ENCODE results near the gene FBXW11. TPM values are rescaled to one million over a fixed set of nuclear protein-coding genes. Genes with fewer than 3 reads are reported as not detected.

The FBXW11 gene
- total and polyA plus RNA-seq, 2 of the 8 experiments (the other 6 are each of a cell fraction or from before 2014, with no cell fraction given), result 45.0 to 75.6 TPM

DNA sequence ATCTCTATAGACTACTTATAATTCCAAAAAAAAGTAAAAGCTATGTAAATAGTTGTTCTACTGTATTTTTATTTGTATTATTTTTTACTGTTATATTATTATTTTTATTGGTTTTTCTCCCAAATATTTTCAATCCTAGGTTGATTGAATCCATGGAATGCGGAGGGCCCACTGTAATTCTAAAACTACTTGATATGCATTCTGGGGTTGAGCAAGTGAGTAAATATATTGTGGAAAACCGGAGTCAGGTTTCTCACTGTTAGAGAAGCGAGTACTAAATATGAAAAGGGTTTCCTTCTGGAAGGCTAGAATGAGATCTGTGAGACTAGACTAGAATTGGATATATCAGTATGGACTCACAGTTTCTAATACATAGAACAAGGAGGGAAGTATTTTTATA, 66.5 kb downstream of the FBXW11 start:
- no peak overlapping the region for H2BK20ac ChIP-seq (ENCODE audit: low read length)
- peaks cover 8 to 10% of the 10 kb centered on the region in 2 experiments for H4K20me1 ChIP-seq (replicated peaks in 1 of 2; ENCODE audit: control insufficient read depth in 1 of 2, insufficient read depth in 2 of 2, low read length in 2 of 2)
- no peak overlapping the region for H3K18ac ChIP-seq (ENCODE audit: extremely low read depth, low read length)
- H3K4me2 ChIP-seq (ENCODE audit: insufficient read depth in 1 of 2, low read depth in 2 of 2, low read length in 2 of 2), result no peak overlapping the region
- H3K23ac ChIP-seq (ENCODE audit: insufficient read length), result no peak overlapping the region
- H2BK120ac ChIP-seq (replicated peaks; ENCODE audit: low read depth, low read length), result no peak overlapping the region
- no peaks in the 10 kb centered on the region; a peak in 1 of 4 replicates for H3K9me3 ChIP-seq (ENCODE audit: insufficient read depth in 2 of 2, low read depth in 1 of 2, low read length in 1 of 2)
- peaks cover 3% of the 10 kb centered on the region for H3K79me1 ChIP-seq (ENCODE audit: low read depth, low read length)
- TF ChIP-seq MAFK (IDR thresholded peaks at IDR 0.05; ENCODE audit: low read depth, low read length) (no peak), HDAC6 (IDR thresholded peaks at IDR 0.05; ENCODE audit: low read depth, low read length) (no peak), NRF1 (IDR thresholded peaks at IDR 0.05; ENCODE audit: low read depth, low read length) (no peak), YY1 (IDR thresholded peaks at IDR 0.05; ENCODE audit: low read depth, low read length) (no peak), CTBP2 (IDR thresholded peaks at IDR 0.05; ENCODE audit: borderline replicate concordance, insufficient read depth, insufficient read length, low read length) (no peak), PHF8 (conservative IDR thresholded peaks at IDR 0.05; ENCODE audit: low read depth, low read length) (no peak), POLR2A (IDR thresholded peaks at IDR 0.05; ENCODE audit: control extremely low read depth in 1 of 2, low read depth in 2 of 2, low read length in 2 of 2) (no peak), TAF7 (optimal IDR thresholded peaks at IDR 0.05; ENCODE audit: borderline replicate concordance, low read depth, low read length) (no peak)
- TF ChIP-seq, protein P1, sequence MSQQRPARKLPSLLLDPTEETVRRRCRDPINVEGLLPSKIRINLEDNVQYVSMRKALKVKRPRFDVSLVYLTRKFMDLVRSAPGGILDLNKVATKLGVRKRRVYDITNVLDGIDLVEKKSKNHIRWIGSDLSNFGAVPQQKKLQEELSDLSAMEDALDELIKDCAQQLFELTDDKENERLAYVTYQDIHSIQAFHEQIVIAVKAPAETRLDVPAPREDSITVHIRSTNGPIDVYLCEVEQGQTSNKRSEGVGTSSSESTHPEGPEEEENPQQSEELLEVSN (IDR thresholded peaks at IDR 0.05), result no peak
- peaks cover 10 to 91% of the 10 kb centered on the region in 2 experiments; a peak in 3 of 4 replicates for H3K79me2 ChIP-seq (ENCODE audit: control insufficient read depth in 1 of 2, insufficient read depth in 2 of 2, low read length in 2 of 2)
- no peak overlapping the region for H2AFZ ChIP-seq (ENCODE audit: low read length)
- H2BK5ac ChIP-seq (ENCODE audit: low read depth, low read length), result no peak overlapping the region
- POLR2A ChIA-PET (ENCODE audit: partially characterized antibody), result interaction anchor here (1.4 kb wide), 1 partner anchor 18 kb away, joined by 3 read pairs; no protein-coding TSS in a partner anchor
- H3K27me3 ChIP-seq (replicated peaks in 1 of 4; ENCODE audit: control insufficient read depth in 3 of 4, extremely low read depth in 1 of 4, insufficient read depth in 3 of 4, low read length in 3 of 4), result no peaks in the 10 kb centered on the region
- H3K9ac ChIP-seq (replicated peaks in 1 of 4; ENCODE audit: extremely low read depth in 1 of 4, low read depth in 3 of 4, low read length in 3 of 4), result no peak overlapping the region
- no peak overlapping the region for H4K91ac ChIP-seq (replicated peaks; ENCODE audit: insufficient read length, low read length)
- H3K4me1 ChIP-seq (replicated peaks in 1 of 4; ENCODE audit: control insufficient read depth in 3 of 4, insufficient read depth in 4 of 4, low read length in 3 of 4), result peaks cover 0 to 3% (median under 1%) of the 10 kb centered on the region in 4 experiments; a peak in 1 of 7 replicates
- H3K4me3 ChIP-seq (ENCODE audit: extremely low read depth in 1 of 4, insufficient read depth in 2 of 4, low read depth in 3 of 4, low read length in 4 of 4), result no peak overlapping the region
- H4K8ac ChIP-seq (ENCODE audit: extremely low read depth, insufficient read depth, low read length), result no peak overlapping the region
- no peak overlapping the region for H4K5ac ChIP-seq (ENCODE audit: insufficient read length, low read depth, low read length)
- no peak for FAIRE-seq
- no peaks in the 10 kb centered on the region for H3K23me2 ChIP-seq (ENCODE audit: low read depth, low read length)
- no peak overlapping the region for H3K4ac ChIP-seq (replicated peaks; ENCODE audit: insufficient read length, low read depth, low read length)
- no peak overlapping the region for H2BK12ac ChIP-seq (ENCODE audit: low read depth, low read length)
- H2BK15ac ChIP-seq (ENCODE audit: low read length), result no peak overlapping the region
- no peaks in the 10 kb centered on the region for H3K36me3 ChIP-seq (ENCODE audit: control insufficient read depth in 2 of 4, insufficient read depth in 4 of 4, low read length in 3 of 4)
- CTCF ChIA-PET (ENCODE audit: partially characterized antibody), result interaction anchor here (1.1 kb wide), 1 partner anchor 20 kb away, joined by 3 read pairs; no protein-coding TSS in a partner anchor
- no peak overlapping the region for H2AK5ac ChIP-seq (ENCODE audit: low read depth, low read length)
- H3K14ac ChIP-seq (ENCODE audit: insufficient read length), result no peak overlapping the region
- DNase-seq (ENCODE audit: low read depth in 1 of 2, low spot score in 2 of 2), result no peak
- no peak overlapping the region for H3K27ac ChIP-seq (ENCODE audit: low read depth, low read length)
- WGBS, 2 experiments (ENCODE audit: extremely low coverage in 1 of 2, insufficient coverage in 1 of 2, insufficient read length in 1 of 2, insufficient replicate concordance in 2 of 2, low coverage in 1 of 2, low lambda C conversion rate in 2 of 2, missing lambda C conversion rate in 1 of 2), result 83% methylated on average over 3 of the region's 3 CpGs; no CpG with 5 or more reads in 1 of the 2 experiments
- H3K56ac ChIP-seq (replicated peaks; ENCODE audit: insufficient read length, low read depth, low read length), result no peak overlapping the region

All from H1 (cell line).